ENCODE measurements around the gene RAB3C. TPM values are rescaled to one million over a fixed set of nuclear protein-coding genes. Genes with fewer than 3 reads are reported as not detected.
A peak's percentile ranks its signal among the peaks of the same experiment; 100 is the strongest.

The RAB3C gene
- total RNA-seq, 1 donor from 2014 or later: 0.47 TPM

DNA sequence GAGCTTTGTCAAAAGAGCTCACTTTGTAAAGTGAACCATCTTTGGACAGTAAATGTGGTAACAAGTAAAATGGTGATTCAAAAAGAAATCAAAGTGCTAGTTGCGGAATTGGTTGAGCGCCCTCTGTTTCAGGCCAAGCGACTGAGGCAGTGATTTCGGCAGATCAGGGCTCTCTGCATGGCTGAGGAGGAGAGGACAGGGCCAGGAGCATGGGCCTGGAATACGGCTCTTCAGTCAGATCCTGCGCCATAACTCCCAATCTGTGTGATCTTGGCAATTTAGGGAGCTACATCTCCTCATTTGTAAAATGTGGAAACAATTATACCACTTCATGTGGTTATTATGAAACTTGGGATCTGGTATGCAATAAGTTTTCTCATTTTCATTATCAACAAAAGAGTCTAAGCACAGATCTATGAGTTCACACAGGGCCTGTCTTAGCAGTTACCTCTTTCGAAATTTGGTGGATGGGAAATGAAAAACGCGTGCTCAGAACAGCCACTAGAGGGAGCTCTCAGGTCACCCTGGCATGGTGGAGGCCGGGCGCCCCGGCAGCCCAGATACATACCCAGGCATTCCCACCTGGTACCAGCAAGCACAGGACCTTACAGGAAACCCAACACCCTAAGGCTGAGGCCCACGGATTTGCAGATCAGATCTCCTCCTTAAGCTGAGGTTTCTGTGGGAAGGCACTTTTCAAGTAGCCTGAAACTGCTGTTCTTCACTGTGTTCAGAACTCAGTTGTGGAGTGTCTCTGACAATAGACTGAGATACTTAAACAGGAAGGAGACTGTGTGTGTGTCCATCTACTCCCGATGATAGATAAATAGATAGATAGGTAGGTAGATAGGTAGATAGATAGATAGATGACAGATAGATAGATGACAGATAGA lies 303.7 kb downstream of the RAB3C start:
- peak; percentile 77 for ATAC-seq (ENCODE audit: low read depth)
- no peak overlapping the region for H3K27ac Mint-ChIP-seq
- peak; percentile 22 for DNase-seq
- TF ChIP-seq, protein P1, sequence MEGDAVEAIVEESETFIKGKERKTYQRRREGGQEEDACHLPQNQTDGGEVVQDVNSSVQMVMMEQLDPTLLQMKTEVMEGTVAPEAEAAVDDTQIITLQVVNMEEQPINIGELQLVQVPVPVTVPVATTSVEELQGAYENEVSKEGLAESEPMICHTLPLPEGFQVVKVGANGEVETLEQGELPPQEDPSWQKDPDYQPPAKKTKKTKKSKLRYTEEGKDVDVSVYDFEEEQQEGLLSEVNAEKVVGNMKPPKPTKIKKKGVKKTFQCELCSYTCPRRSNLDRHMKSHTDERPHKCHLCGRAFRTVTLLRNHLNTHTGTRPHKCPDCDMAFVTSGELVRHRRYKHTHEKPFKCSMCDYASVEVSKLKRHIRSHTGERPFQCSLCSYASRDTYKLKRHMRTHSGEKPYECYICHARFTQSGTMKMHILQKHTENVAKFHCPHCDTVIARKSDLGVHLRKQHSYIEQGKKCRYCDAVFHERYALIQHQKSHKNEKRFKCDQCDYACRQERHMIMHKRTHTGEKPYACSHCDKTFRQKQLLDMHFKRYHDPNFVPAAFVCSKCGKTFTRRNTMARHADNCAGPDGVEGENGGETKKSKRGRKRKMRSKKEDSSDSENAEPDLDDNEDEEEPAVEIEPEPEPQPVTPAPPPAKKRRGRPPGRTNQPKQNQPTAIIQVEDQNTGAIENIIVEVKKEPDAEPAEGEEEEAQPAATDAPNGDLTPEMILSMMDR (IDR thresholded peaks at IDR 0.05): peak; percentile 98
- POLR2A ChIA-PET: interaction anchor here (1.0 kb wide), 1 partner anchor 395 kb away, joined by 4 read pairs; the partner anchor contains the start of gene GAPT
- H3K27me3 Mint-ChIP-seq: peaks cover 18% of the 10 kb centered on the region
- intact Hi-C loops (cut with micrococcal nuclease): loop anchor here (1.0 to 5.0 kb wide), 3 partner anchors 288 to 494 kb away; no protein-coding TSS in a partner anchor
- no peak overlapping the region for H3K4me3 Mint-ChIP-seq
- CTCF ChIA-PET: interaction anchor here (0.8 to 2.1 kb wide), 12 partner anchors 9 to 914 kb away, joined by 3 to 19 read pairs (median 6); no protein-coding TSS in a partner anchor
- peaks cover 7% of the 10 kb centered on the region for H3K4me1 Mint-ChIP-seq
- peaks cover 4% of the 10 kb centered on the region for H3K9me3 Mint-ChIP-seq
- H3K36me3 Mint-ChIP-seq (ENCODE audit: low read depth): no peaks in the 10 kb centered on the region

DNA sequence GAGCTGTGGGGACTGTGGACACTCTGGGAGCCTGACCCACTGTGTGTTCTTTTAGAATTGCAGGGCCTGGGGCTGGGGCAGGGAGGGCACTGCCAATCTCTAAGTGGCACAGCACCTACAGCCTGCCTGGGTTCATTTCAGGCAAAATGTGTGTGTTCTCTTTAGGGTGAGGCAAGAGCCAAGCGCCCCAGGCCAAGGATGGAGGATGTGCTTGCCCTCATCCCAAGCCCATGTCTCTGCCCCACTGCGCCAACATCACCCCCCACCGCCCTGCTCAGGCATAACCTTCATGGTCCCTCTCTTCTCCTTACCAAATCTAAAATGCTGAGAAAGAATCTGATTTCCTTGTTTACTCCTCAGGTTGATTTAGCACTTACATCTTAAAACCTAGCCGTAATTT lies 304.4 kb downstream of the RAB3C start:
- Mint-ChIP-seq H3K27ac (no peak overlapping the region), H3K4me3 (no peak overlapping the region), H3K27me3 (peaks cover 18% of the 10 kb centered on the region), H3K9me3 (peaks cover 4% of the 10 kb centered on the region), H3K36me3 (ENCODE audit: low read depth) (no peaks in the 10 kb centered on the region), H3K4me1 (peaks cover 9% of the 10 kb centered on the region)
- POLR2A ChIA-PET: interaction anchor here (1.0 kb wide), 1 partner anchor 396 kb away, joined by 4 read pairs; the partner anchor contains the start of gene GAPT
- CTCF ChIA-PET: interaction anchor here (1.2 to 2.1 kb wide), 7 partner anchors 8 to 493 kb away, joined by 3 to 19 read pairs (median 10); no protein-coding TSS in a partner anchor
- intact Hi-C loops (cut with micrococcal nuclease): loop anchor here (2.0 to 5.0 kb wide), 2 partner anchors 480 to 493 kb away; no protein-coding TSS in a partner anchor
- DNase-seq: no peak
- TF ChIP-seq, protein P1 (IDR thresholded peaks at IDR 0.05): no peak
- ATAC-seq (ENCODE audit: low read depth): no peak

DNA sequence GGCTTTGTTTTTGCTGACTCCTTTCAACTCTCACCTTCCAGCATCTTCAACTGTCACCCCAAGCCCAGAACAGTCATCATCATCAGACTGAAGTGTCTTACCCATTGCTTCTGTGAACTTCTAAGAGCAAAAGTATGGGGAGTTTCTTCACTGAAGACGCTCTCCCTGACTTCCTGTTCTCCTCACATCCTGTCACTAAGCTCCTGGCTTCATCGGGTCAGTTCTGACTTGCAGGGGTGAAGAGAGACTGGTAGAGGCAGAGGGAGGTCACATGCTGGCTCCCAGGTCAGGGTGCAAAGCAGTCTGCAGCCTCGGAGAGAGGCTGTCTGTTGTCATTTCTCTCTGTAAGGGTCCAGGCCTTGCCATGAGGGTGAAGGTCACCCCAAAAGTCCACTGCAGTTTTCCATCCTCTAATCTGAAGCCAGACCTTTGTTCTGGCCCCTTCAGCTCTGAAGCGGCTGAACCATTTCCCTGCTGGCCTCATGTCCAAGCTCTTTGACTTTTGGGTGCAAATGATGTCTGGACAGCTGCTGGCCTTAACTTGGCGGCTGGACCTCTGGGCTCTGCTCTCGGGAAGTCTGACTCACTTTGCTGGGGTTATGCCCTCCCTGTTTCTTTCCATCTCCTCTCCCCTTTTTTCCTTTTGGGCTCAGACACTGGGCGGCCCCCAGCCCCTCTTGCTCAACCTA lies 305.0 kb downstream of the RAB3C start:
- DNase-seq: no peak
- Mint-ChIP-seq H3K27me3 (peaks cover 18% of the 10 kb centered on the region), H3K27ac (no peak overlapping the region), H3K9me3 (peaks cover 4% of the 10 kb centered on the region), H3K4me1 (peaks cover 9% of the 10 kb centered on the region), H3K4me3 (no peak overlapping the region), H3K36me3 (ENCODE audit: low read depth) (no peaks in the 10 kb centered on the region)
- POLR2A ChIA-PET: no interaction called here
- CTCF ChIA-PET: interaction anchor here (1.7 to 2.1 kb wide), 2 partner anchors 7 to 120 kb away, joined by 12 to 13 read pairs; no protein-coding TSS in a partner anchor
- intact Hi-C loops (cut with micrococcal nuclease): loop anchor here (2.0 to 5.0 kb wide), 2 partner anchors 479 to 493 kb away; no protein-coding TSS in a partner anchor
- ATAC-seq (ENCODE audit: low read depth): no peak
- TF ChIP-seq, protein P1 (IDR thresholded peaks at IDR 0.05): no peak

DNA sequence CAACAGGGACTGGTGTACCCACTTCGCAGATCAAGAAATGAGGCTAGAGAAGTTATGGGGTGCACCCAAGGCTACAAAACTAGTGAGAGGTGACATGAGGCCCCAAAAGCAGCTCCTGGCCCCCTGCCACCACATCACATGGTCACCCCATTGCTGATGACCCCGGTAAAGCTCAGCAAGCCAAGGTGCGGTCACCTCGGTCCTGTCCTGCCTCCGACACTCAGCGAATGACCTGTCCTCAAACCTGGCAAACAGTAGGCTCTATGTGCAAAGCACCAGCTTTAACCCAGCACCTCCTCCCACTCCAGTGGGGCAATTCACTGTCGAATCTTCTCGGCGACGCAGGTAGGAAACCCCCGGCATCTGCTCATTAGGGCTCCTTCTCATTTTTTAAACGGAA lies 307.4 kb downstream of the RAB3C start:
- CTCF ChIA-PET: interaction anchor here (4.9 kb wide), 1 partner anchor 284 kb away, joined by 50 read pairs; no protein-coding TSS in a partner anchor
- peaks cover 9% of the 10 kb centered on the region for H3K4me1 Mint-ChIP-seq
- no peak overlapping the region for H3K4me3 Mint-ChIP-seq
- intact Hi-C loops (cut with micrococcal nuclease): no loop called here
- TF ChIP-seq, protein P1 (IDR thresholded peaks at IDR 0.05): no peak
- H3K27me3 Mint-ChIP-seq: peaks cover 6% of the 10 kb centered on the region
- POLR2A ChIA-PET: interaction anchor here (0.7 kb wide), 1 partner anchor 897 kb away, joined by 8 read pairs; no protein-coding TSS in a partner anchor
- H3K36me3 Mint-ChIP-seq (ENCODE audit: low read depth): no peaks in the 10 kb centered on the region
- H3K9me3 Mint-ChIP-seq: no peaks in the 10 kb centered on the region
- H3K27ac Mint-ChIP-seq: no peak overlapping the region
- ATAC-seq (ENCODE audit: low read depth) (no peak), DNase-seq (no peak)

All from activated B cell treated with CpG ODN at 0.5 μM for 24 hours (primary cell).